WTC11 (cell line): ENCODE measurements around the gene PCDHB16.
"Not testable (repeated sequence)": the region's sequence is repeated elsewhere in the genome, so short reads cannot be mapped to it uniquely, and the experiment has no call there.

Experiments used
- CREB1 ChIP-seq: sonication (generic); formaldehyde crosslinking; IDR thresholded peaks from 2 replicates; pipeline ENCODE4 v1.8.0; 2023; ENCODE audit warnings: mild to moderate bottlenecking, missing genetic modification reagents
- CTCF ChIP-seq: fragments of 200-600 bp; IDR thresholded peaks from 2 replicates; pipeline ENCODE4 v1.8.0; 2022; ENCODE audit warnings: antibody characterized with exemption
- E2F4 ChIP-seq: sonication (generic); formaldehyde crosslinking; IDR thresholded peaks from 2 replicates; pipeline ENCODE4 v1.8.1; 2022; ENCODE audit warnings: low read depth, mild to moderate bottlenecking, moderate library complexity, missing genetic modification reagents, borderline replicate concordance
- FOXK1 ChIP-seq: sonication (generic); formaldehyde crosslinking; IDR thresholded peaks from 2 replicates; pipeline ENCODE4 v1.8.0; 2022; ENCODE audit warnings: mild to moderate bottlenecking, moderate library complexity, missing genetic modification reagents
- KAT7 ChIP-seq: sonication (generic); formaldehyde crosslinking; IDR thresholded peaks from 2 replicates; pipeline ENCODE4 v1.8.1; 2023; ENCODE audit warnings: missing genetic modification reagents, mild to moderate bottlenecking, borderline replicate concordance
- MAX ChIP-seq: sonication (generic); formaldehyde crosslinking; IDR thresholded peaks from 2 replicates; pipeline ENCODE4 v1.8.0; 2022; ENCODE audit warnings: mild to moderate bottlenecking, missing genetic modification reagents
- MLX ChIP-seq: sonication (generic); formaldehyde crosslinking; IDR thresholded peaks from 2 replicates; pipeline ENCODE4 v1.8.1; 2023; ENCODE audit warnings: mild to moderate bottlenecking, missing genetic modification reagents, moderate library complexity
- MXD4 ChIP-seq: fragments of 250-450 bp; sonication (Bioruptor Pico); IDR thresholded peaks from 2 replicates; pipeline ENCODE4 v1.8.0; 2021; ENCODE audit warnings: mild to moderate bottlenecking, moderate library complexity, borderline replicate concordance
- NFATC4 ChIP-seq: fragments of 250-450 bp; sonication (Bioruptor Pico); IDR thresholded peaks from 2 replicates; pipeline ENCODE4 v1.9.0; 2021; ENCODE audit warnings: mild to moderate bottlenecking
- SP1 ChIP-seq: sonication (generic); formaldehyde crosslinking; conservative IDR thresholded peaks from 2 replicates; pipeline ENCODE4 v1.8.1; 2022; ENCODE audit warnings: missing genetic modification reagents
- TEAD1 ChIP-seq: sonication (generic); formaldehyde crosslinking; IDR thresholded peaks from 2 replicates; pipeline ENCODE4 v1.8.0; 2022; ENCODE audit warnings: mild to moderate bottlenecking, missing genetic modification reagents
- TEAD4 ChIP-seq: sonication (generic); formaldehyde crosslinking; IDR thresholded peaks from 2 replicates; pipeline ENCODE4 v1.8.0; 2022; ENCODE audit warnings: mild to moderate bottlenecking, missing genetic modification reagents
- USF1 ChIP-seq: sonication (generic); formaldehyde crosslinking; IDR thresholded peaks from 2 replicates; pipeline ENCODE4 v1.8.0; 2022; ENCODE audit warnings: mild to moderate bottlenecking, missing genetic modification reagents
- USF2 ChIP-seq: sonication (generic); formaldehyde crosslinking; IDR thresholded peaks from 2 replicates; pipeline ENCODE4 v1.8.1; 2023; ENCODE audit warnings: mild to moderate bottlenecking, missing genetic modification reagents, moderate library complexity

- TF ChIP-seq CTCF; CREB1 (CRISPR knock-in tag); NFATC4; MAX; MXD4 (CRISPR knock-in tag); FOXK1 (CRISPR knock-in tag); E2F4 (CRISPR knock-in tag); SP1; USF2 (CRISPR knock-in tag); TEAD1; TEAD4 (CRISPR knock-in tag); MLX (CRISPR knock-in tag); KAT7 (CRISPR knock-in tag); USF1: not testable (repeated sequence)
Measured at GRCh38 chr5:141210281-141210680, 28.1 kb downstream of the PCDHB16 start.
